Kidney epithelial cell (primary cell): ENCODE measurements around the gene DHX8. TPM values are rescaled to one million over a fixed set of nuclear protein-coding genes. Genes with fewer than 3 reads are reported as not detected.

Experiments
- DNase-seq: peaks from one replicate; pipeline ENCODE4 v3.0.0-alpha.2; 2010; ENCODE audit warnings: low read depth
- H3K27me3 ChIP-seq: 2 replicates; pipeline ENCODE4 v1.6.0; 2011; ENCODE audit warnings: low read length; ENCODE audit not compliant: control insufficient read depth, insufficient read depth
- H3K36me3 ChIP-seq: 2 replicates; pipeline ENCODE4 v1.5.1; 2011; ENCODE audit warnings: low read length; ENCODE audit not compliant: control insufficient read depth, insufficient read depth
- H3K4me3 ChIP-seq: 2 replicates; pipeline ENCODE4 v1.5.1; 2011; ENCODE audit warnings: low read depth, mild to moderate bottlenecking, control low read depth, low read length
- total RNA-seq: library from RNA; depleted of rRNA; stranded (reverse); fragments of >200 nt; gene quantifications from 2 replicates; pipeline ENCODE4 v1.2.3, GENCODE V29; 2015
- TF ChIP-seq, protein P1 (sequence below): IDR thresholded peaks from 2 replicates; pipeline ENCODE4 v1.5.1; 2011; ENCODE audit warnings: mild to moderate bottlenecking, moderate library complexity, low read length, control low read depth, inconsistent platforms; ENCODE audit not compliant: insufficient read depth, poor library complexity, severe bottlenecking

DHX8 gene
- total RNA-seq, 1 donor from 2014 or later = 29.9 TPM

DNA sequence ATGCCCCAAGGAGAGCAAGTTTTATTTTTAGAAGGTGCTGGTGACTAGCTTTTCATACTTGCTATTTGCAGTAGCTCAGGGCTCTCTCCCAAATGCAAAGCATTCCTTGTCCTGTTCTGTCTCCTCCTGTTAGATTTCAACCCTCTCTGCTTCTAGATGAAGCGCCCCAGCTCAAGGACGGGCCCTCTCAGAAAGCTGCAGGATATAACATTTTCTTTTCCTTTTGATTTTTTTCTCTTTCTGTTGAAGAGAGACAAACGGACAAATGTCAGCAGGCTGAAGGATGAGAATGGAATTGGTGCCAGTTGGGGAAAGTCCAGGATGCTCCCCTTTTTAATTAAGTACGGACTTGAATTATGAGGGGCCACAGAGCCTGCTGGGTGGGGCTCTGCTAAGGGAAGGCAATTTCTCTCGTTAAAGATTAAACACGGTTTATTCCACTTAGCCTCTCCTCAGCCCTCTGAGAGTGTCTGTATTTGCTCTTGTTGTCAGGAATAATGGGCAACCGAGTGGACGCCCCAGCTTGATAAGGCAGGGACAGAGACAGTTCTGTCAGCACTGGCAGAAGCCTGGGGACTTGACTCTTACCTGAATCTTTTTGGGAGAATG lies 68.6 kb downstream of the DHX8 start:
- H3K4me3 ChIP-seq = no peak overlapping the region
- no peak for DNase-seq
- no peaks in the 10 kb centered on the region for H3K36me3 ChIP-seq
- TF ChIP-seq, protein P1, sequence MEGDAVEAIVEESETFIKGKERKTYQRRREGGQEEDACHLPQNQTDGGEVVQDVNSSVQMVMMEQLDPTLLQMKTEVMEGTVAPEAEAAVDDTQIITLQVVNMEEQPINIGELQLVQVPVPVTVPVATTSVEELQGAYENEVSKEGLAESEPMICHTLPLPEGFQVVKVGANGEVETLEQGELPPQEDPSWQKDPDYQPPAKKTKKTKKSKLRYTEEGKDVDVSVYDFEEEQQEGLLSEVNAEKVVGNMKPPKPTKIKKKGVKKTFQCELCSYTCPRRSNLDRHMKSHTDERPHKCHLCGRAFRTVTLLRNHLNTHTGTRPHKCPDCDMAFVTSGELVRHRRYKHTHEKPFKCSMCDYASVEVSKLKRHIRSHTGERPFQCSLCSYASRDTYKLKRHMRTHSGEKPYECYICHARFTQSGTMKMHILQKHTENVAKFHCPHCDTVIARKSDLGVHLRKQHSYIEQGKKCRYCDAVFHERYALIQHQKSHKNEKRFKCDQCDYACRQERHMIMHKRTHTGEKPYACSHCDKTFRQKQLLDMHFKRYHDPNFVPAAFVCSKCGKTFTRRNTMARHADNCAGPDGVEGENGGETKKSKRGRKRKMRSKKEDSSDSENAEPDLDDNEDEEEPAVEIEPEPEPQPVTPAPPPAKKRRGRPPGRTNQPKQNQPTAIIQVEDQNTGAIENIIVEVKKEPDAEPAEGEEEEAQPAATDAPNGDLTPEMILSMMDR = no peak
- H3K27me3 ChIP-seq = no peaks in the 10 kb centered on the region

GRCh38 chr17:43553573-43553972 lies 69.8 kb downstream of the DHX8 start:
- Histone ChIP-seq H3K4me3 (no peak overlapping the region), H3K36me3 (no peaks in the 10 kb centered on the region), H3K27me3 (no peaks in the 10 kb centered on the region)
- DNase-seq = no peak
- TF ChIP-seq, protein P1 = no peak

DNA sequence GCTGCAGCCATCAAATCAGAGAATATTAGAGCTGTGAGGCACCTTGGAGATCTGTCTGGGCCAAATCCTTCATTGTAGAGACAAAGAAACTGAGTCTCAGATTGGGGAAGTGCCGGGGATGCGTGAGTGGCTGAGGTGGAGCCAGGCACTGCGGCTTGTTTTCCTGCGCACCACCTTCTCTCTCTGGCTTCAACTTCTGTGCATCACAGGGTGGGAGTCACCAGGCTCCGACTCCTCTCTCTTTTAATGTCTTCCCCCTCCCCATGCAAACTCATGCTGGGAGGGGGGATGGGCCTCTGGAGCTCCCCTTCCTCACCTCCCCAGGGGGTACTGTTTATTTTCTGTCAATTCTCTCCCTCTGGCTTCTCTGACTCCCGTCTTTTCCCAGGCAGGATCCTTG lies 71.1 kb downstream of the DHX8 start:
- Histone ChIP-seq H3K27me3 (no peaks in the 10 kb centered on the region), H3K4me3 (no peak overlapping the region), H3K36me3 (no peaks in the 10 kb centered on the region)
- TF ChIP-seq, protein P1 = no peak
- DNase-seq = no peak

GRCh38 chr17:43556292-43556691 lies 72.5 kb downstream of the DHX8 start:
- H3K27me3 ChIP-seq = no peaks in the 10 kb centered on the region
- no peaks in the 10 kb centered on the region for H3K36me3 ChIP-seq
- TF ChIP-seq, protein P1 = no peak
- no peak for DNase-seq
- no peak overlapping the region for H3K4me3 ChIP-seq

DNA sequence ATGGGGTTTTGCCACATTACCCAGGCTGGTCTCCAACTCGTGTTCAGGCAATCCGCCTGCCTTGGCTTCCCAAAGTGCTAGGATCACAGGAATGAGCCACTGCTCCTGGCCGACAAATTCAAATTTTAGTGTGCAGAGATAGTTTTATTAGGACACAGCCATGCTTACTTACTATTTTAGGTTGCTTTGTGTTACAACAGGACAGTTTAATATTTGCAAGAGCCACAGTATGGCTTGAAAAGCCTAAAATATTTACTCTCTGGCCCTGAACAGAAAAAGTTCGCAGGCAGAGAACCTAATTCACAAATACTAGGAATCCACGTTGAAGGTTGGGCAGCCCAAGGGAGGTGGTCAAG lies 75.0 kb downstream of the DHX8 start:
- no peak for DNase-seq
- Histone ChIP-seq H3K4me3 (no peak overlapping the region), H3K27me3 (peaks cover 7% of the 10 kb centered on the region), H3K36me3 (no peaks in the 10 kb centered on the region)
- TF ChIP-seq, protein P1 = no peak

DNA sequence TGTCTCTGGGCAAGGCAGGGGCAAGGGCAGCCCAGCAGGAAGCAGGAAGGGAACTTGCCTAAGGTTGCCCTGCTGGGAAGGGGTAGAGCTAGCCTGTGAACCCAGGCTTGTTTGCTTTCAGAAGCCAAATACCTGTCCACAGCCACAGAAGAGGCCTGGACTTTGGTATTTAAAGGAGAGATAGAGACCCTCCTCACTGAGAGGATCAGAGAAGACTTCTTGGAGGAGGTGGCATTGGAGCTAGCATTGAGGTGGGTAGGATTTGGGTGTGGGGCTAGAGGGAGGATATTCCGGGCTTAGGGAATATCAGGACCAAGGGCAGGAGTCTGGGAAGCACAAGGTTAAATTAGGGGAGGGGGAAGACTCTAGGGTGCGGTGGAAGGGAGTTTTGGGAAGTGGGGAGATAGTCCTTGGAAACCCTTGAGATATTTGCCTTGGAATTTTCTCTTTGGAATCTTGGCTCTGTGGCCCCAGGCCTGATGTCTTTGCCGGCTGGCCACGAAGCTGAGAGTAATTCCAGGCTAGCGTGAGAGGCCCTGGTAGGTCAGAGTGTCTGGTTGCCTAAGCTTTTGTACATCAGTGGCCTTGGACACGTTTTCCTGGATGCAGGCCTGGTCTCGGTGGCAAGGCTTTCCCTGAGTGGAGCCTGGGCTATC lies 75.5 kb downstream of the DHX8 start:
- DNase-seq = no peak
- peaks cover 7% of the 10 kb centered on the region for H3K27me3 ChIP-seq
- TF ChIP-seq, protein P1 = no peak
- H3K36me3 ChIP-seq = no peaks in the 10 kb centered on the region
- H3K4me3 ChIP-seq = no peak overlapping the region
